ENCODE measurements around the gene ZNF521.

- TF ChIP-seq CTCF (conservative IDR thresholded peaks at IDR 0.05; ENCODE audit: low read depth in 2 of 2): no peak
- TF ChIP-seq STAT1 (IDR thresholded peaks at IDR 0.05; ENCODE audit: unreplicated experiment): no peak
- TF ChIP-seq EZH2 (IDR thresholded peaks at IDR 0.05; ENCODE audit: low read depth, unreplicated experiment): no peak
- no peak for TF ChIP-seq EZH2phosphoT487 (IDR thresholded peaks at IDR 0.05; ENCODE audit: unreplicated experiment)
These were observed 18.4 kb upstream of the ZNF521 start for GRCh38 chr18:25370391-25370790.

Measured in GM23338 (cell line).